ENCODE data around the gene TEX264. TPM values are rescaled to one million over a fixed set of nuclear protein-coding genes. Genes with fewer than 3 reads are reported as not detected.

TEX264 gene
- polyA plus RNA-seq, 1 donor from 2014 or later = 35.4 TPM

- H3K4me3 ChIP-seq (ENCODE audit: low read length) = peak overlapping the region; percentile 14
- peaks cover 14% of the 10 kb centered on the region for H3K27me3 ChIP-seq (ENCODE audit: insufficient read depth, low read depth, low read length)
- no peaks in the 10 kb centered on the region for H3K9me3 ChIP-seq (ENCODE audit: low read length)
- no peak for TF ChIP-seq MXI1 (conservative IDR thresholded peaks at IDR 0.05; ENCODE audit: poor library complexity, severe bottlenecking)
- no peaks in the 10 kb centered on the region for H3K9me2 ChIP-seq (ENCODE audit: insufficient read depth, low read length)
- H3F3A ChIP-seq (ENCODE audit: insufficient read depth, low read length, poor library complexity, severe bottlenecking) = no peaks in the 10 kb centered on the region
- H2AFZ ChIP-seq (ENCODE audit: low read depth, low read length) = no peak overlapping the region
- no peaks in the 10 kb centered on the region for H3K79me2 ChIP-seq (replicated peaks; ENCODE audit: insufficient read depth, low read length)
- peak overlapping the region; percentile 18 for H3K27ac ChIP-seq (ENCODE audit: low read length)
- H3K36me3 ChIP-seq (ENCODE audit: insufficient read depth, low read length) = no peaks in the 10 kb centered on the region
- H3K9ac ChIP-seq (ENCODE audit: low read length) = peak overlapping the region; percentile 31
- H3K4me2 ChIP-seq (ENCODE audit: low read length) = no peak overlapping the region
- H4K20me1 ChIP-seq (ENCODE audit: insufficient read depth) = no peaks in the 10 kb centered on the region
These were observed 32.9 kb downstream of the TEX264 start for GRCh38 chr3:51703761-51704510.

- H2AFZ ChIP-seq (ENCODE audit: low read depth, low read length) = no peak overlapping the region
- H3K4me3 ChIP-seq (ENCODE audit: low read length) = no peak overlapping the region
- H3K9me2 ChIP-seq (ENCODE audit: insufficient read depth, low read length) = no peaks in the 10 kb centered on the region
- H3K27me3 ChIP-seq (ENCODE audit: insufficient read depth, low read depth, low read length) = peaks cover 14% of the 10 kb centered on the region
- H3K4me2 ChIP-seq (ENCODE audit: low read length) = no peak overlapping the region
- H3K79me2 ChIP-seq (replicated peaks; ENCODE audit: insufficient read depth, low read length) = no peaks in the 10 kb centered on the region
- H3K27ac ChIP-seq (ENCODE audit: low read length) = no peak overlapping the region
- H3K9ac ChIP-seq (ENCODE audit: low read length) = peak overlapping the region; percentile 32
- no peaks in the 10 kb centered on the region for H4K20me1 ChIP-seq (ENCODE audit: insufficient read depth)
- no peaks in the 10 kb centered on the region for H3K9me3 ChIP-seq (ENCODE audit: low read length)
- no peaks in the 10 kb centered on the region for H3F3A ChIP-seq (ENCODE audit: insufficient read depth, low read length, poor library complexity, severe bottlenecking)
- H3K36me3 ChIP-seq (ENCODE audit: insufficient read depth, low read length) = no peaks in the 10 kb centered on the region
- TF ChIP-seq REST (IDR thresholded peaks at IDR 0.05; ENCODE audit: borderline replicate concordance) (no peak), CTCF (IDR thresholded peaks at IDR 0.05; ENCODE audit: poor library complexity, severe bottlenecking) (no peak), MXI1 (conservative IDR thresholded peaks at IDR 0.05; ENCODE audit: poor library complexity, severe bottlenecking) (no peak)
These were observed 33.5 kb downstream of the TEX264 start for GRCh38 chr3:51704511-51704950.

GRCh38 chr3:51705276-51706020, 34.4 kb downstream of the TEX264 start:
- Histone ChIP-seq H4K20me1 (ENCODE audit: insufficient read depth) (no peaks in the 10 kb centered on the region), H3K9me2 (ENCODE audit: insufficient read depth, low read length) (no peaks in the 10 kb centered on the region), H3K9me3 (ENCODE audit: low read length) (no peaks in the 10 kb centered on the region), H3K9ac (ENCODE audit: low read length) (no peak overlapping the region), H3F3A (ENCODE audit: insufficient read depth, low read length, poor library complexity, severe bottlenecking) (no peaks in the 10 kb centered on the region), H3K4me3 (ENCODE audit: low read length) (no peak overlapping the region), H3K4me2 (ENCODE audit: low read length) (no peak overlapping the region), H3K27ac (ENCODE audit: low read length) (no peak overlapping the region), H3K79me2 (replicated peaks; ENCODE audit: insufficient read depth, low read length) (no peaks in the 10 kb centered on the region), H3K36me3 (ENCODE audit: insufficient read depth, low read length) (no peaks in the 10 kb centered on the region), H3K27me3 (ENCODE audit: insufficient read depth, low read depth, low read length) (peaks cover 14% of the 10 kb centered on the region), H2AFZ (ENCODE audit: low read depth, low read length) (no peak overlapping the region)
- TF ChIP-seq POLR2AphosphoS5 (IDR thresholded peaks at IDR 0.05) (no peak), EP300 (conservative IDR thresholded peaks at IDR 0.05; ENCODE audit: poor library complexity, severe bottlenecking) (no peak), RAD21 (conservative IDR thresholded peaks at IDR 0.05) (no peak), CTCF (IDR thresholded peaks at IDR 0.05; ENCODE audit: poor library complexity, severe bottlenecking) (no peak), MXI1 (conservative IDR thresholded peaks at IDR 0.05; ENCODE audit: poor library complexity, severe bottlenecking) (no peak), TAF1 (IDR thresholded peaks at IDR 0.05; ENCODE audit: low read depth) (no peak)
